SK-N-SH treated with all-trans-retinoic acid at 6 μM for 48 hours (cell line): ENCODE measurements around the gene EBF3.

Source experiments
- CREB5 ChIP-seq: fragments of 250-450 bp; sonication (Bioruptor Pico); IDR thresholded peaks from 2 replicates; pipeline ENCODE4 v1.5.1; 2020; ENCODE audit warnings: low read depth, mild to moderate bottlenecking, moderate library complexity
- ISL1 ChIP-seq: fragments of 250-450 bp; sonication (Bioruptor Pico); IDR thresholded peaks from 2 replicates; pipeline ENCODE4 v2.1.2; 2022; ENCODE audit warnings: mild to moderate bottlenecking, moderate library complexity
- PATZ1 ChIP-seq: fragments of 250-450 bp; sonication (Bioruptor Pico); IDR thresholded peaks from 2 replicates; pipeline ENCODE4 v1.8.0; 2020; ENCODE audit warnings: mild to moderate bottlenecking, moderate library complexity, borderline replicate concordance
- POU6F1 ChIP-seq: fragments of 250-450 bp; sonication (Bioruptor Pico); IDR thresholded peaks from 2 replicates; pipeline ENCODE4 v1.8.0; 2021; ENCODE audit warnings: low read depth, mild to moderate bottlenecking, moderate library complexity, borderline replicate concordance
- RARB ChIP-seq: fragments of 250-450 bp; sonication (Bioruptor Pico); IDR thresholded peaks from 2 replicates; pipeline ENCODE4 v1.8.0; 2021; ENCODE audit warnings: mild to moderate bottlenecking, moderate library complexity
- TOX ChIP-seq: fragments of 250-450 bp; sonication (Bioruptor Pico); IDR thresholded peaks from 2 replicates; pipeline ENCODE4 v1.8.0; 2021; ENCODE audit warnings: mild to moderate bottlenecking, moderate library complexity, borderline replicate concordance
- TSHZ2 ChIP-seq: fragments of 250-450 bp; sonication (Bioruptor Pico); IDR thresholded peaks from 2 replicates; pipeline ENCODE4 v1.5.0; 2020; ENCODE audit warnings: mild to moderate bottlenecking, moderate library complexity
- ZFP3 ChIP-seq: fragments of 250-450 bp; sonication (Bioruptor Pico); IDR thresholded peaks from 2 replicates; pipeline ENCODE4 v1.5.0; 2020; ENCODE audit warnings: mild to moderate bottlenecking, moderate library complexity
- ZFP30 ChIP-seq: fragments of 450-650 bp; formaldehyde crosslinking; IDR thresholded peaks from 2 replicates; pipeline ENCODE4 v1.5.0; 2022; ENCODE audit warnings: mild to moderate bottlenecking, moderate library complexity
- ZNF565 ChIP-seq: fragments of 450-650 bp; formaldehyde crosslinking; conservative IDR thresholded peaks from 2 replicates; pipeline ENCODE4 v1.5.0; 2020; ENCODE audit warnings: low read depth, mild to moderate bottlenecking, moderate library complexity
- ZNF8 ChIP-seq: fragments of 450-650 bp; formaldehyde crosslinking; IDR thresholded peaks from 2 replicates; pipeline ENCODE4 v1.5.0; 2020; ENCODE audit warnings: mild to moderate bottlenecking, moderate library complexity

GRCh38 chr10:129857242-129857960, 106.7 kb downstream of the EBF3 start:
- TF ChIP-seq CREB5 (CRISPR knock-in tag), result no peak
- no peak for TF ChIP-seq ZFP30
- no peak for TF ChIP-seq RARB (CRISPR knock-in tag)
- TF ChIP-seq TOX, result no peak
- no peak for TF ChIP-seq POU6F1
- TF ChIP-seq PATZ1 (CRISPR knock-in tag), result no peak
- no peak for TF ChIP-seq ZFP3
- no peak for TF ChIP-seq ZNF565
- no peak for TF ChIP-seq TSHZ2 (CRISPR knock-in tag)
- no peak for TF ChIP-seq ZNF8 (CRISPR knock-in tag)
- TF ChIP-seq ISL1 (CRISPR knock-in tag), result no peak
